HEK293T (cell line): ENCODE results near the gene SMAD6.

Experiments
- BHLHE40 ChIP-seq: fragments of 450-650 bp; IDR thresholded peaks from 2 replicates; pipeline ENCODE4 v1.6.1; 2016; ENCODE audit warnings: mild to moderate bottlenecking, moderate library complexity, borderline replicate concordance
- CTBP1 ChIP-seq: fragments of 450-650 bp; IDR thresholded peaks from 2 replicates; pipeline ENCODE4 v1.6.1; 2016; ENCODE audit warnings: borderline replicate concordance
- FOXK2 ChIP-seq: fragments of 450-650 bp; IDR thresholded peaks from 2 replicates; pipeline ENCODE4 v1.6.1; 2016; ENCODE audit warnings: mild to moderate bottlenecking
- SP1 ChIP-seq: fragments of 450-650 bp; IDR thresholded peaks from 2 replicates; pipeline ENCODE4 v1.6.1; 2017

DNA sequence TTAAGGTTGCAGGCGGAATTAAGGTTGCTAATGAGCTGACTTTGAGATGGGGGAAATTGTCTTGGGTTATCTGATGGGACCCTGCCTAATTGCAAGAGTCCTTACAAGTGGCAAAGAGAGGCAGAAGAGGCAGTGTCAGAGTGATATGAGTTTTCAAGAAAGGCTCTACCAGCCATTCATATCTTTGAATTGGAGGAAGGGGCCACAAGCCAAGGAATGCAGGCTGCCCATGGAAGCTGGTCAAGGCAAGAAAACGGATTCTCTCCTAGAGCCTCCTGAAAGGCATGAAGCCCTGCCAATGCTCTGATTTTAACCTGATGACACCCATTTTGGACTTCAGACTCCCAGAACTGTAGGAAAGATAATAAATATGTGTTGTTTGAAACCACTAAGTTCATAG lies 20.6 kb upstream of the SMAD6 start:
- TF ChIP-seq CTBP1 = no peak
- no peak for TF ChIP-seq SP1
- no peak for TF ChIP-seq BHLHE40
- no peak for TF ChIP-seq FOXK2
